ENCODE results near the gene RPP14.
A peak's percentile ranks its signal among the peaks of the same experiment; 100 is the strongest.

RPP14 gene

GRCh38 chr3:58347984-58348383 is 41.9 kb downstream of the RPP14 start:
- TF ChIP-seq POLR2A (IDR thresholded peaks at IDR 0.05; ENCODE audit: low read length) (no peak), GATA1 (IDR thresholded peaks at IDR 0.05; ENCODE audit: low read depth, low read length) (no peak)
- no peak for DNase-seq

GRCh38 chr3:58349792-58350626 is 44.0 kb downstream of the RPP14 start:
- TF ChIP-seq POLR2A (IDR thresholded peaks at IDR 0.05; ENCODE audit: low read length): no peak
- TF ChIP-seq GATA1 (IDR thresholded peaks at IDR 0.05; ENCODE audit: low read depth, low read length): no peak
- DNase-seq: no peak

GRCh38 chr3:58350627-58351013 is 44.6 kb downstream of the RPP14 start:
- TF ChIP-seq GATA1 (IDR thresholded peaks at IDR 0.05; ENCODE audit: low read depth, low read length) (no peak), POLR2A (IDR thresholded peaks at IDR 0.05; ENCODE audit: low read length) (no peak)
- peak in 1 of 2 experiments; percentile 11 for DNase-seq

- DNase-seq: no peak
- TF ChIP-seq POLR2A (IDR thresholded peaks at IDR 0.05; ENCODE audit: low read length) (no peak), GATA1 (IDR thresholded peaks at IDR 0.05; ENCODE audit: low read depth, low read length) (no peak)
Observed at GRCh38 chr3:58351920-58352319, 45.9 kb downstream of the RPP14 start.

GRCh38 chr3:58352626-58353025 is 46.6 kb downstream of the RPP14 start:
- no peak for DNase-seq
- TF ChIP-seq GATA1 (IDR thresholded peaks at IDR 0.05; ENCODE audit: low read depth, low read length) (no peak), POLR2A (IDR thresholded peaks at IDR 0.05; ENCODE audit: low read length) (no peak)

GRCh38 chr3:58353722-58354553 is 47.9 kb downstream of the RPP14 start:
- TF ChIP-seq GATA1 (IDR thresholded peaks at IDR 0.05; ENCODE audit: low read depth, low read length) (no peak), POLR2A (IDR thresholded peaks at IDR 0.05; ENCODE audit: low read length) (no peak)
- peak in 1 of 2 experiments; percentile 41 for DNase-seq

- no peak for TF ChIP-seq POLR2A (IDR thresholded peaks at IDR 0.05; ENCODE audit: low read length)
- TF ChIP-seq GATA1 (IDR thresholded peaks at IDR 0.05; ENCODE audit: low read depth, low read length): no peak
- no peak for DNase-seq
Observed at GRCh38 chr3:58355179-58355578, 49.1 kb downstream of the RPP14 start.

GRCh38 chr3:58356054-58356453 is 50.0 kb downstream of the RPP14 start:
- no peak for DNase-seq
- TF ChIP-seq GATA1 (IDR thresholded peaks at IDR 0.05; ENCODE audit: low read depth, low read length) (no peak), POLR2A (IDR thresholded peaks at IDR 0.05; ENCODE audit: low read length) (no peak)

GRCh38 chr3:58357402-58357801 is 51.4 kb downstream of the RPP14 start:
- no peak for TF ChIP-seq GATA1 (IDR thresholded peaks at IDR 0.05; ENCODE audit: low read depth, low read length)
- TF ChIP-seq POLR2A (IDR thresholded peaks at IDR 0.05; ENCODE audit: low read length): no peak
- DNase-seq: no peak

- TF ChIP-seq POLR2A (IDR thresholded peaks at IDR 0.05; ENCODE audit: low read length): no peak
- DNase-seq: no peak
Observed at GRCh38 chr3:58358092-58358491, 52.0 kb downstream of the RPP14 start.

GRCh38 chr3:58358808-58359207 is 52.8 kb downstream of the RPP14 start:
- TF ChIP-seq POLR2A (IDR thresholded peaks at IDR 0.05; ENCODE audit: low read length): no peak
- TF ChIP-seq GATA1 (IDR thresholded peaks at IDR 0.05; ENCODE audit: low read depth, low read length): no peak
- no peak for DNase-seq

- no peak for TF ChIP-seq GATA1 (IDR thresholded peaks at IDR 0.05; ENCODE audit: low read depth, low read length)
- no peak for DNase-seq
Observed at GRCh38 chr3:58359621-58360020, 53.6 kb downstream of the RPP14 start.

GRCh38 chr3:58361866-58362265 is 55.8 kb downstream of the RPP14 start:
- no peak for DNase-seq
- TF ChIP-seq GATA1 (IDR thresholded peaks at IDR 0.05; ENCODE audit: low read depth, low read length) (no peak), POLR2A (IDR thresholded peaks at IDR 0.05; ENCODE audit: low read length) (no peak)

GRCh38 chr3:58366699-58367098 is 60.7 kb downstream of the RPP14 start:
- TF ChIP-seq GATA1 (IDR thresholded peaks at IDR 0.05; ENCODE audit: low read depth, low read length): no peak
- TF ChIP-seq POLR2A (IDR thresholded peaks at IDR 0.05; ENCODE audit: low read length): no peak
- no peak for DNase-seq

- TF ChIP-seq POLR2A (IDR thresholded peaks at IDR 0.05; ENCODE audit: low read length) (no peak), GATA1 (IDR thresholded peaks at IDR 0.05; ENCODE audit: low read depth, low read length) (no peak)
- no peak for DNase-seq
Observed at GRCh38 chr3:58369038-58369437, 63.0 kb downstream of the RPP14 start.

Measured in erythroblast (primary cell).